CD4-positive, alpha-beta T cell (primary cell): ENCODE data around the gene CIAO2B. TPM values are rescaled to one million over a fixed set of nuclear protein-coding genes. Genes with fewer than 3 reads are reported as not detected.

Source experiments
- ATAC-seq: fragments of 200-7000 bp; cut with Tn5 transposase; one replicate; pipeline ENCODE4 v1.10.0; 2022; ENCODE audit warnings: mild to moderate bottlenecking; ENCODE audit not compliant: poor library complexity
- CTCF ChIA-PET: fragments of 350-600 bp; sonication (Branson Sonifier 250); formaldehyde crosslinking; loops from one replicate; lab custom pipeline; 2021; ENCODE audit warnings: antibody characterized with exemption, inconsistent platforms; lab: Charles Lee
- POLR2A ChIA-PET: fragments of 350-600 bp; sonication (Branson Sonifier 250); formaldehyde crosslinking; loops from one replicate; lab custom pipeline; 2021; ENCODE audit warnings: antibody characterized with exemption, inconsistent platforms; lab: Charles Lee
- DNase-seq, 14 experiments: peaks; one replicate each; pipeline ENCODE4 v3.0.0-alpha.2; 2013 to 2020; ENCODE audit warnings: mixed read lengths in 2 of 14
- H3K27ac ChIP-seq, 2 donors: one replicate each; pipeline versions ENCODE4 v1.5.1 to v1.7.0; 2013; ENCODE audit warnings: low read length in 2 of 2, low read depth in 1 of 2, mild to moderate bottlenecking in 1 of 2
- H3K27me3 ChIP-seq, 2 experiments: 1 replicate in 1 of 2; 2 replicates in 1 of 2; pipeline versions ENCODE4 v1.6.1 to v1.7.0; 2013; ENCODE audit warnings: low read length in 2 of 2, control low read depth in 1 of 2, mild to moderate bottlenecking in 1 of 2, moderate library complexity in 1 of 2; ENCODE audit not compliant: insufficient read depth in 2 of 2, control insufficient read depth in 1 of 2
- H3K36me3 ChIP-seq: one replicate; pipeline ENCODE4 v1.6.1; 2013; ENCODE audit warnings: low read length, control low read depth; ENCODE audit not compliant: insufficient read depth
- H3K4me1 ChIP-seq: one replicate; pipeline ENCODE4 v1.6.1; 2013; ENCODE audit warnings: low read length, control low read depth; ENCODE audit not compliant: insufficient read depth
- H3K4me3 ChIP-seq: one replicate; pipeline ENCODE4 v1.5.1; 2013; ENCODE audit warnings: mild to moderate bottlenecking, low read length, moderate library complexity
- H3K9me3 ChIP-seq, 2 experiments: 1 replicate in 1 of 2; 2 replicates in 1 of 2; pipeline versions ENCODE4 v1.6.1 to v1.7.0; 2013; ENCODE audit warnings: low read length in 2 of 2, mild to moderate bottlenecking in 2 of 2, control low read depth in 1 of 2, moderate library complexity in 1 of 2; ENCODE audit not compliant: control insufficient read depth in 1 of 2, insufficient read depth in 1 of 2
- H3K27ac Mint-ChIP-seq: one replicate; pipeline ENCODE4 v1.8.0; 2020; ENCODE audit warnings: mixed read lengths
- H3K27me3 Mint-ChIP-seq: one replicate; pipeline ENCODE4 v1.8.0; 2021; ENCODE audit warnings: mixed read lengths
- H3K36me3 Mint-ChIP-seq: one replicate; pipeline ENCODE4 v1.8.0; 2021; ENCODE audit warnings: low read depth, mixed read lengths
- H3K4me1 Mint-ChIP-seq: one replicate; pipeline ENCODE4 v1.8.0; 2021; ENCODE audit warnings: low read depth, mixed read lengths
- H3K4me3 Mint-ChIP-seq: one replicate; pipeline ENCODE4 v1.8.0; 2020; ENCODE audit warnings: mild to moderate bottlenecking, mixed read lengths
- H3K9me3 Mint-ChIP-seq: one replicate; pipeline ENCODE4 v1.8.0; 2020; ENCODE audit warnings: mixed read lengths
- CTCF ChIP-seq: fragments of 200-600 bp; IDR thresholded peaks from one replicate; pipeline ENCODE4 v1.8.0; 2022; ENCODE audit warnings: antibody characterized with exemption, mild to moderate bottlenecking
- intact Hi-C, 2 experiments: fragments of 100-400 bp; cut with DNase I in 1 of 2; cut with micrococcal nuclease in 1 of 2; formaldehyde crosslinking; loops; one replicate each; pipeline versions ENCODE4 v1.15.1 to v1.9.0; 2023 to 2025; cut with DNase I, micrococcal nuclease
- total RNA-seq, 174 experiments: library from RNA in 2 of 174; stranded (reverse) in 2 of 174; gene quantifications; one replicate each; pipeline ENCODE4 v1.2.3 and lab custom pipeline; 2021 to 2026

The CIAO2B gene
- total RNA-seq, 2 experiments from 2014 or later = 58.6 to 70.4 TPM

- TF ChIP-seq CTCF = no peak
- peaks cover 24% of the 10 kb centered on the region for H3K36me3 Mint-ChIP-seq
- no peak overlapping the region for H3K4me3 ChIP-seq
- ChIA-PET POLR2A (no interaction called here), CTCF (interaction anchor here (2.0 kb wide), 1 partner anchor 19 kb away, joined by 5 read pairs; no protein-coding TSS in a partner anchor)
- H3K9me3 ChIP-seq = no peaks in the 10 kb centered on the region
- DNase-seq (no peak), ATAC-seq (no peak)
- peaks cover 10% of the 10 kb centered on the region for H3K4me1 ChIP-seq
- peaks cover 22% of the 10 kb centered on the region for H3K4me1 Mint-ChIP-seq
- no peaks in the 10 kb centered on the region for H3K27me3 ChIP-seq
- intact Hi-C loops = no loop called here
- no peaks in the 10 kb centered on the region for H3K36me3 ChIP-seq
- H3K9me3 Mint-ChIP-seq = no peaks in the 10 kb centered on the region
- no peak overlapping the region for H3K27ac Mint-ChIP-seq
- no peak overlapping the region for H3K4me3 Mint-ChIP-seq
- no peaks in the 10 kb centered on the region for H3K27me3 Mint-ChIP-seq
- no peak overlapping the region for H3K27ac ChIP-seq
Observed at GRCh38 chr16:66891797-66892196, 42.4 kb downstream of the CIAO2B start.

GRCh38 chr16:66891360-66891759, 42.8 kb downstream of the CIAO2B start:
- Histone ChIP-seq H3K4me3 (no peak overlapping the region), H3K4me1 (peaks cover 10% of the 10 kb centered on the region), H3K27me3 (no peaks in the 10 kb centered on the region), H3K36me3 (no peaks in the 10 kb centered on the region), H3K9me3 (no peaks in the 10 kb centered on the region), H3K27ac (no peak overlapping the region)
- TF ChIP-seq CTCF = no peak
- ATAC-seq (no peak), DNase-seq (no peak)
- Mint-ChIP-seq H3K36me3 (peaks cover 28% of the 10 kb centered on the region), H3K27me3 (no peaks in the 10 kb centered on the region), H3K27ac (no peak overlapping the region), H3K4me1 (peaks cover 26% of the 10 kb centered on the region), H3K4me3 (no peak overlapping the region), H3K9me3 (no peaks in the 10 kb centered on the region)
- intact Hi-C loops = no loop called here
- ChIA-PET POLR2A (no interaction called here), CTCF (no interaction called here)

- ATAC-seq (no peak), DNase-seq (no peak)
- Histone ChIP-seq H3K36me3 (peaks cover 4% of the 10 kb centered on the region), H3K4me1 (peaks cover 10% of the 10 kb centered on the region), H3K27ac (no peak overlapping the region), H3K4me3 (no peak overlapping the region), H3K27me3 (no peaks in the 10 kb centered on the region), H3K9me3 (no peaks in the 10 kb centered on the region)
- Mint-ChIP-seq H3K27ac (no peak overlapping the region), H3K27me3 (no peaks in the 10 kb centered on the region), H3K36me3 (peaks cover 31% of the 10 kb centered on the region), H3K4me3 (no peak overlapping the region), H3K9me3 (no peaks in the 10 kb centered on the region), H3K4me1 (peaks cover 29% of the 10 kb centered on the region)
- CTCF ChIA-PET = interaction anchor here (0.6 to 2.2 kb wide), 2 partner anchors 18 to 381 kb away, joined by 4 to 5 read pairs; no protein-coding TSS in a partner anchor
- no peak for TF ChIP-seq CTCF
- intact Hi-C loops = no loop called here
- POLR2A ChIA-PET = no interaction called here
Observed at GRCh38 chr16:66890799-66891198, 43.4 kb downstream of the CIAO2B start.
